Tibial nerve (tissue), 4 donors: ENCODE data around the gene ITIH5.

Experiments used
- EP300 ChIP-seq, 2 donors: sonication (generic); formaldehyde crosslinking; IDR thresholded peaks; one replicate each; pipeline ENCODE4 v1.6.1; 2017; ENCODE audit warnings: antibody characterized with exemption in 2 of 2, mild to moderate bottlenecking in 1 of 2
- POLR2A ChIP-seq, 2 donors: fragments of 450-650 bp; IDR thresholded peaks; one replicate each; pipeline ENCODE4 v1.6.1; 2017; ENCODE audit warnings: antibody characterized with exemption in 2 of 2, mild to moderate bottlenecking in 2 of 2, moderate library complexity in 2 of 2
- TF ChIP-seq, protein P1 (sequence below), 5 experiments: fragments of 200-600 bp in 3 of 5; fragments of 450-650 bp in 2 of 5; sonication (generic) in 3 of 5; IDR thresholded peaks; one replicate each; pipeline ENCODE4 v1.5.1; 2016 to 2019; ENCODE audit warnings: antibody characterized with exemption in 5 of 5, mild to moderate bottlenecking in 3 of 5, moderate library complexity in 2 of 5

DNA sequence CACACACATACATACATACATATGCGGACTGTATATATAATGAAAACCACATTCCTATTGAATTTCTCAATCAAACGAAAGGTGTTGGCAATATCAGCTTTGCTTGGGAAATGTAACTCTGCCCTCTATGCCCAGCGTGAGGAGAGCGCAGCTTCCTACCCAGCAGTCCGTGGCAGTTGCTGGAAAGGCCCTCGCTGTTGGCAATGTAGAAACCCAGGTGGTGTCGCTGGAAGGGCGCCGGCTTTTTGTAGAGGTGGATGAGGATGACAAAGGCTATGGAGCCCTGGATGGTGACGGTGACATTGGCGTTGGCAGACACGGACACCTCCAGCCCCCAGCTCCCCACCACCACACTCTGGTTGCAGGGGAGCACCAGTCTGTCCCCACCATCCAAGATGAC lies 100.9 kb downstream of the ITIH5 start:
- TF ChIP-seq EP300 (IDR thresholded peaks at IDR 0.05) (no peak), POLR2A (IDR thresholded peaks at IDR 0.05) (no peak)
- TF ChIP-seq, protein P1, sequence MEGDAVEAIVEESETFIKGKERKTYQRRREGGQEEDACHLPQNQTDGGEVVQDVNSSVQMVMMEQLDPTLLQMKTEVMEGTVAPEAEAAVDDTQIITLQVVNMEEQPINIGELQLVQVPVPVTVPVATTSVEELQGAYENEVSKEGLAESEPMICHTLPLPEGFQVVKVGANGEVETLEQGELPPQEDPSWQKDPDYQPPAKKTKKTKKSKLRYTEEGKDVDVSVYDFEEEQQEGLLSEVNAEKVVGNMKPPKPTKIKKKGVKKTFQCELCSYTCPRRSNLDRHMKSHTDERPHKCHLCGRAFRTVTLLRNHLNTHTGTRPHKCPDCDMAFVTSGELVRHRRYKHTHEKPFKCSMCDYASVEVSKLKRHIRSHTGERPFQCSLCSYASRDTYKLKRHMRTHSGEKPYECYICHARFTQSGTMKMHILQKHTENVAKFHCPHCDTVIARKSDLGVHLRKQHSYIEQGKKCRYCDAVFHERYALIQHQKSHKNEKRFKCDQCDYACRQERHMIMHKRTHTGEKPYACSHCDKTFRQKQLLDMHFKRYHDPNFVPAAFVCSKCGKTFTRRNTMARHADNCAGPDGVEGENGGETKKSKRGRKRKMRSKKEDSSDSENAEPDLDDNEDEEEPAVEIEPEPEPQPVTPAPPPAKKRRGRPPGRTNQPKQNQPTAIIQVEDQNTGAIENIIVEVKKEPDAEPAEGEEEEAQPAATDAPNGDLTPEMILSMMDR (IDR thresholded peaks at IDR 0.05), result no peak
